Fibroblast of skin of left biceps (primary cell): Measurements from ENCODE around the gene ZNF648.
"Not testable (repeated sequence)": the region's sequence is repeated elsewhere in the genome, so short reads cannot be mapped to it uniquely, and the experiment has no call there.

Experiments used
- DNase-seq, 2 experiments: peaks; one replicate each; pipeline ENCODE4 v3.0.0-alpha.2; 2013; ENCODE audit warnings: low read depth in 2 of 2

Gene ZNF648

DNA sequence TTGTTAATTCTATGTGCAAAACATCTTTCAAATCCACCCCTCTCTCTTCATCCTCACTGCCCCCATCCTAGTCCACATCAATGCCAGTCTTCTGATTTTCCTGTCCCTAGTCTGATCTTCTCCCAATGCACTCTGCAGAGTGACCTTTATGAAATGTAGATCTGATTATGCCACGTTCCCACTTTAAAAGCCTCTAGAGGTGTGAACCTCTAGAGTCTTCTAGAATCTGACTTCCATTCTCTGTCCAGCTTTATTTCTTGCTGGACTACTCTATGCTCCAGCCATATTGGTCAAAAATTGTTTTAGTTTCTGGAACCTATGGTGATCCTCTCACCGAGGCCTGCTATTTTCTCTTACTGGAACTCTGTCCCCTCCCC, 32.5 kb downstream of the ZNF648 start:
- DNase-seq = no peak

- no peak for DNase-seq
Observed at GRCh38 chr1:182015360-182015759, 46.2 kb downstream of the ZNF648 start.

GRCh38 chr1:182010800-182011370, 50.6 kb downstream of the ZNF648 start:
- not testable (repeated sequence) for DNase-seq

DNA sequence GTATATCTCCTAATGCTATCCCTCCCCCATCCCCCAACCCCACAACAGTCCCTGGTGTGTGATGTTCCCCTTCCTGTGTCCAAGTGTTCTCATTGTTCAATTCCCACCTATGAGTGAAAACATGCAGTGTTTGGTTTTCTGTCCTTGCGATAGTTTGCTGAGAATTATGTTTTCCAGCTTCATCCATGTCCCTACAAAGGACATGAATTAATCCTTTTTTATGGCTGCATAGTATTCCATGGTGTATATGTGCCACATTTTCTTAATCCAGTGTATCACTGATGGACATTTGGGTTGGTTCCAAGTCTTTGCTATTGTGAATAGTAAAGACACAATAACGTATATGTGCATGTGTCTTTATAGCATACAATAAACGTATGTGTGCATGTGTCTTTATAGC, 56.1 kb downstream of the ZNF648 start:
- DNase-seq = not testable (repeated sequence)

- no peak for DNase-seq
Observed at GRCh38 chr1:182004601-182005000, 56.9 kb downstream of the ZNF648 start.
